SK-N-SH treated with all-trans-retinoic acid at 6 μM for 48 hours (cell line): ENCODE data around the gene TRIM43.
"Not testable (repeated sequence)": the region's sequence is repeated elsewhere in the genome, so short reads cannot be mapped to it uniquely, and the experiment has no call there.

Experiments used
- ATAC-seq: fragments of 200-7000 bp; cut with Tn5 transposase; 3 replicates; pipeline ENCODE4 v1.9.1; 2020; ENCODE audit warnings: mild to moderate bottlenecking, moderate library complexity
- ARNTL ChIP-seq: fragments of 450-650 bp; formaldehyde crosslinking; IDR thresholded peaks from 2 replicates; pipeline ENCODE4 v1.5.0; 2020; ENCODE audit warnings: low read depth, mild to moderate bottlenecking, moderate library complexity, borderline replicate concordance
- BACH2 ChIP-seq: fragments of 250-450 bp; sonication (Bioruptor Pico); IDR thresholded peaks from 2 replicates; pipeline ENCODE4 v1.9.0; 2021; ENCODE audit warnings: mild to moderate bottlenecking, borderline replicate concordance
- CSDC2 ChIP-seq: fragments of 250-450 bp; sonication (Bioruptor Pico); IDR thresholded peaks from 2 replicates; pipeline ENCODE4 v1.5.0; 2020; ENCODE audit warnings: mild to moderate bottlenecking, moderate library complexity
- ESRRG ChIP-seq: fragments of 250-450 bp; sonication (Bioruptor Pico); IDR thresholded peaks from 2 replicates; pipeline ENCODE4 v1.6.1; 2021; ENCODE audit warnings: mild to moderate bottlenecking
- GLIS3 ChIP-seq: fragments of 250-450 bp; sonication (Bioruptor Pico); IDR thresholded peaks from 2 replicates; pipeline ENCODE4 v1.5.0; 2020; ENCODE audit warnings: mild to moderate bottlenecking, moderate library complexity
- ISL1 ChIP-seq: fragments of 250-450 bp; sonication (Bioruptor Pico); IDR thresholded peaks from 2 replicates; pipeline ENCODE4 v2.1.2; 2022; ENCODE audit warnings: mild to moderate bottlenecking, moderate library complexity
- OSR1 ChIP-seq: fragments of 250-450 bp; sonication (Bioruptor Pico); IDR thresholded peaks from 2 replicates; pipeline ENCODE4 v1.8.0; 2022; ENCODE audit warnings: moderate library complexity, mild to moderate bottlenecking, inconsistent platforms
- PPARA ChIP-seq: fragments of 250-450 bp; sonication (Bioruptor Pico); IDR thresholded peaks from 2 replicates; pipeline ENCODE4 v1.5.0; 2020; ENCODE audit warnings: mild to moderate bottlenecking, borderline replicate concordance
- RARB ChIP-seq: fragments of 250-450 bp; sonication (Bioruptor Pico); IDR thresholded peaks from 2 replicates; pipeline ENCODE4 v1.8.0; 2021; ENCODE audit warnings: mild to moderate bottlenecking, moderate library complexity
- SNAI2 ChIP-seq: fragments of 250-450 bp; sonication (Bioruptor Pico); IDR thresholded peaks from 2 replicates; pipeline ENCODE4 v1.5.0; 2020; ENCODE audit warnings: mild to moderate bottlenecking, moderate library complexity
- TCF4 ChIP-seq: fragments of 250-450 bp; sonication (Bioruptor Pico); IDR thresholded peaks from 2 replicates; pipeline ENCODE4 v1.8.0; 2021; ENCODE audit warnings: mild to moderate bottlenecking, moderate library complexity, borderline replicate concordance
- TOX ChIP-seq: fragments of 250-450 bp; sonication (Bioruptor Pico); IDR thresholded peaks from 2 replicates; pipeline ENCODE4 v1.8.0; 2021; ENCODE audit warnings: mild to moderate bottlenecking, moderate library complexity, borderline replicate concordance
- ZC3H10 ChIP-seq: fragments of 250-450 bp; sonication (Bioruptor Pico); IDR thresholded peaks from 2 replicates; pipeline ENCODE4 v1.5.1; 2021; ENCODE audit warnings: mild to moderate bottlenecking, moderate library complexity
- ZFP3 ChIP-seq: fragments of 250-450 bp; sonication (Bioruptor Pico); IDR thresholded peaks from 2 replicates; pipeline ENCODE4 v1.5.0; 2020; ENCODE audit warnings: mild to moderate bottlenecking, moderate library complexity
- ZFP30 ChIP-seq: fragments of 450-650 bp; formaldehyde crosslinking; IDR thresholded peaks from 2 replicates; pipeline ENCODE4 v1.5.0; 2022; ENCODE audit warnings: mild to moderate bottlenecking, moderate library complexity
- ZNF565 ChIP-seq: fragments of 450-650 bp; formaldehyde crosslinking; conservative IDR thresholded peaks from 2 replicates; pipeline ENCODE4 v1.5.0; 2020; ENCODE audit warnings: low read depth, mild to moderate bottlenecking, moderate library complexity
- ZNF70 ChIP-seq: fragments of 450-650 bp; formaldehyde crosslinking; IDR thresholded peaks from 2 replicates; pipeline ENCODE4 v1.5.0; 2020; ENCODE audit warnings: mild to moderate bottlenecking, moderate library complexity
- ZNF8 ChIP-seq: fragments of 450-650 bp; formaldehyde crosslinking; IDR thresholded peaks from 2 replicates; pipeline ENCODE4 v1.5.0; 2020; ENCODE audit warnings: mild to moderate bottlenecking, moderate library complexity
- TF ChIP-seq, protein P1 (sequence below): fragments of 250-450 bp; sonication (Bioruptor Pico); IDR thresholded peaks from 2 replicates; pipeline ENCODE4 v1.5.1; 2021; ENCODE audit warnings: mild to moderate bottlenecking, moderate library complexity
- TF ChIP-seq, protein P2 (sequence below): fragments of 250-450 bp; sonication (Bioruptor Pico); IDR thresholded peaks from 2 replicates; pipeline ENCODE4 v1.5.1; 2020; ENCODE audit warnings: low read depth, mild to moderate bottlenecking, moderate library complexity
- TF ChIP-seq, protein P3 (sequence below): fragments of 250-450 bp; sonication (Bioruptor Pico); IDR thresholded peaks from 2 replicates; pipeline ENCODE4 v1.8.0; 2020; ENCODE audit warnings: mild to moderate bottlenecking, moderate library complexity, borderline replicate concordance
- TF ChIP-seq, protein P4 (sequence below): fragments of 250-450 bp; sonication (Bioruptor Pico); IDR thresholded peaks from 2 replicates; pipeline ENCODE4 v1.5.0; 2020; ENCODE audit warnings: mild to moderate bottlenecking, moderate library complexity
- TF ChIP-seq, protein P5 (sequence below): fragments of 250-450 bp; sonication (Bioruptor Pico); IDR thresholded peaks from 2 replicates; pipeline ENCODE4 v1.8.0; 2021; ENCODE audit warnings: low read depth, mild to moderate bottlenecking, moderate library complexity, borderline replicate concordance

TRIM43 gene

DNA sequence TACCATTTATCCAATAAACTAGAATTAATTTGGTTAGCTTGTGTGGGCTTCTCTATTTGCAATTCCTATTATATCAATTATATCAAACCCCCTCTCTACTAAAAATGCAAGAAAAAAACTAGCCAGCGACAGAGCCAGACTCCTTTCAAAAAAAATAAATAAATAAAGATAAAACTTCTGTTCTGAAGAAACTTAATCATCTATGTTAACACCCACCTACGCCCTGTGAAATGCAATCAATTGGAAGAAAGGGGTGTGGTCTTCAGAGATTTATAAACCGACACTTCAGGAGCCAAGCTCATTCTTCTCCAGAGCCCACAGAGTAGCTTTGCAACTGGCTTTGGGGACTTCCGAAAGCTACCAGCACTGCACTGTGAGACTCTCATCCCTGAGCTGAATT lies at the start of gene TRIM43:
Gene TRIM43, plus strand, starts transcription at position 301 of the 400 bp plus-strand sequence. CDS start 2,023 bp downstream, outside the sequence.
- not testable (repeated sequence) for ATAC-seq

DNA sequence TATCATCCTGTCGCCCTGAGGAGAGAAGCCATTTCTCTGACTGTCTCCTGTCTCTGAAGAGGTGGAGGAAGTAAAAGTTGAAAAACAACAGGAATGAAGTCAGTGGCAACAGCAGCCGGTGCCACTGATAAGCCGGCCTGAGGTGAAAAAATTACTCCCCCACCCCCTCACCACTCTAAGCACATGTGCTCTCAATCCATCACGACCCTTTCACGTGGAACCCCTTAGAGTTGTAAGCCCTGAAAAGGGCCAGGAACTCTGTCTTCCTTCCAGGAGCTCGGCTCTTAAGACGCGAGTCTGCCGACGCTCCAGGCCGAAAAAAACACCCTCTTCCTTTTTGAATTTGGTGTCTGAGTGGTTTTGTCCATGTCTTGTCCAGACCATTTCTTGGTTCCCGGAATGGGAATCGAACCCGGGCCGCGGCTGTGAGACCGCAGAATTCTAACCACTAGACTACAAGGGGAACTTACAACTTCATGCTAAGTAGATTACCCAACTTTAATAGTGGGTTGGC lies 40.7 kb upstream of the TRIM43 start:
- no peak for ATAC-seq

DNA sequence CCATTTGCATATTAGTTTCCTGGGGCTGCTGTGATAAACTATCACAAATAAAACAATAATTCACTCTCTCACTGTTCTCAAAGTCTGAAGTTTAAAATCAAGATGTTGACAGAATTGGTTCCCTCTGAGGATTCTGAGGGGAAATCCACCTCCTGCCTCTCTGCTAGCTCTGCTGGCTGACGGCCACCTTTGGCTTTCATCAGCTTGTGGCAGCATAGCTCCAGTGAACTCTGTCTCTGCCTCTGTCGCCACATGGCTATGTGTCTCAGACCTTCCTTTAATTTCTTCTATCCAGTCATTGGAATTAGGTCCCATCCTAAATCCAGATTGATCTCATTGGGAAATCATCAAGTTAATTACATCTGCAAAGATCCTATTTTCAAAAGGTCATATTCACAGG lies 38.9 kb upstream of the TRIM43 start:
- peak; percentile 39; the same call in 1 of the 3 replicates for ATAC-seq
- TF ChIP-seq, protein P1, sequence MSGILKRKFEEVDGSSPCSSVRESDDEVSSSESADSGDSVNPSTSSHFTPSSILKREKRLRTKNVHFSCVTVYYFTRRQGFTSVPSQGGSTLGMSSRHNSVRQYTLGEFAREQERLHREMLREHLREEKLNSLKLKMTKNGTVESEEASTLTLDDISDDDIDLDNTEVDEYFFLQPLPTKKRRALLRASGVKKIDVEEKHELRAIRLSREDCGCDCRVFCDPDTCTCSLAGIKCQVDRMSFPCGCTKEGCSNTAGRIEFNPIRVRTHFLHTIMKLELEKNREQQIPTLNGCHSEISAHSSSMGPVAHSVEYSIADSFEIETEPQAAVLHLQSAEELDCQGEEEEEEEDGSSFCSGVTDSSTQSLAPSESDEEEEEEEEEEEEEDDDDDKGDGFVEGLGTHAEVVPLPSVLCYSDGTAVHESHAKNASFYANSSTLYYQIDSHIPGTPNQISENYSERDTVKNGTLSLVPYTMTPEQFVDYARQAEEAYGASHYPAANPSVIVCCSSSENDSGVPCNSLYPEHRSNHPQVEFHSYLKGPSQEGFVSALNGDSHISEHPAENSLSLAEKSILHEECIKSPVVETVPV = no peak
- TF ChIP-seq ZNF8 (CRISPR knock-in tag) = no peak
- TF ChIP-seq RARB (CRISPR knock-in tag) = no peak
- TF ChIP-seq ISL1 = no peak
- no peak for TF ChIP-seq ZNF70 (CRISPR knock-in tag)
- TF ChIP-seq ZNF565 (CRISPR knock-in tag) = no peak
- no peak for TF ChIP-seq ZC3H10 (CRISPR knock-in tag)
- TF ChIP-seq CSDC2 (CRISPR knock-in tag) = no peak
- no peak for TF ChIP-seq GLIS3 (CRISPR knock-in tag)
- no peak for TF ChIP-seq ESRRG
- TF ChIP-seq ARNTL (CRISPR knock-in tag) = no peak
- TF ChIP-seq, protein P2, sequence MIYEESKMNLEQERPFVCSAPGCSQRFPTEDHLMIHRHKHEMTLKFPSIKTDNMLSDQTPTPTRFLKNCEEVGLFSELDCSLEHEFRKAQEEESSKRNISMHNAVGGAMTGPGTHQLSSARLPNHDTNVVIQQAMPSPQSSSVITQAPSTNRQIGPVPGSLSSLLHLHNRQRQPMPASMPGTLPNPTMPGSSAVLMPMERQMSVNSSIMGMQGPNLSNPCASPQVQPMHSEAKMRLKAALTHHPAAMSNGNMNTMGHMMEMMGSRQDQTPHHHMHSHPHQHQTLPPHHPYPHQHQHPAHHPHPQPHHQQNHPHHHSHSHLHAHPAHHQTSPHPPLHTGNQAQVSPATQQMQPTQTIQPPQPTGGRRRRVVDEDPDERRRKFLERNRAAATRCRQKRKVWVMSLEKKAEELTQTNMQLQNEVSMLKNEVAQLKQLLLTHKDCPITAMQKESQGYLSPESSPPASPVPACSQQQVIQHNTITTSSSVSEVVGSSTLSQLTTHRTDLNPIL (CRISPR knock-in tag) = no peak
- no peak for TF ChIP-seq BACH2 (CRISPR knock-in tag)
- no peak for TF ChIP-seq TCF4 (CRISPR knock-in tag)
- TF ChIP-seq PPARA (CRISPR knock-in tag) = no peak
- no peak for TF ChIP-seq OSR1 (CRISPR knock-in tag)
- TF ChIP-seq TOX (CRISPR knock-in tag) = no peak

More for the DNA sequence above, 40.7 kb upstream of the TRIM43 start:
- TF ChIP-seq ZC3H10 (CRISPR knock-in tag) (no peak), RARB (CRISPR knock-in tag) (no peak), TCF4 (CRISPR knock-in tag) (no peak), SNAI2 (CRISPR knock-in tag) (no peak), BACH2 (CRISPR knock-in tag) (no peak), PPARA (CRISPR knock-in tag) (no peak), ZFP3 (CRISPR knock-in tag) (no peak), OSR1 (CRISPR knock-in tag) (no peak), CSDC2 (CRISPR knock-in tag) (no peak), ARNTL (CRISPR knock-in tag) (no peak), ZFP30 (CRISPR knock-in tag) (no peak), ZNF565 (CRISPR knock-in tag) (no peak), ESRRG (no peak)
- TF ChIP-seq, protein P3, sequence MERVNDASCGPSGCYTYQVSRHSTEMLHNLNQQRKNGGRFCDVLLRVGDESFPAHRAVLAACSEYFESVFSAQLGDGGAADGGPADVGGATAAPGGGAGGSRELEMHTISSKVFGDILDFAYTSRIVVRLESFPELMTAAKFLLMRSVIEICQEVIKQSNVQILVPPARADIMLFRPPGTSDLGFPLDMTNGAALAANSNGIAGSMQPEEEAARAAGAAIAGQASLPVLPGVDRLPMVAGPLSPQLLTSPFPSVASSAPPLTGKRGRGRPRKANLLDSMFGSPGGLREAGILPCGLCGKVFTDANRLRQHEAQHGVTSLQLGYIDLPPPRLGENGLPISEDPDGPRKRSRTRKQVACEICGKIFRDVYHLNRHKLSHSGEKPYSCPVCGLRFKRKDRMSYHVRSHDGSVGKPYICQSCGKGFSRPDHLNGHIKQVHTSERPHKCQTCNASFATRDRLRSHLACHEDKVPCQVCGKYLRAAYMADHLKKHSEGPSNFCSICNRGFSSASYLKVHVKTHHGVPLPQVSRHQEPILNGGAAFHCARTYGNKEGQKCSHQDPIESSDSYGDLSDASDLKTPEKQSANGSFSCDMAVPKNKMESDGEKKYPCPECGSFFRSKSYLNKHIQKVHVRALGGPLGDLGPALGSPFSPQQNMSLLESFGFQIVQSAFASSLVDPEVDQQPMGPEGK (CRISPR knock-in tag) = no peak
- TF ChIP-seq, protein P4, sequence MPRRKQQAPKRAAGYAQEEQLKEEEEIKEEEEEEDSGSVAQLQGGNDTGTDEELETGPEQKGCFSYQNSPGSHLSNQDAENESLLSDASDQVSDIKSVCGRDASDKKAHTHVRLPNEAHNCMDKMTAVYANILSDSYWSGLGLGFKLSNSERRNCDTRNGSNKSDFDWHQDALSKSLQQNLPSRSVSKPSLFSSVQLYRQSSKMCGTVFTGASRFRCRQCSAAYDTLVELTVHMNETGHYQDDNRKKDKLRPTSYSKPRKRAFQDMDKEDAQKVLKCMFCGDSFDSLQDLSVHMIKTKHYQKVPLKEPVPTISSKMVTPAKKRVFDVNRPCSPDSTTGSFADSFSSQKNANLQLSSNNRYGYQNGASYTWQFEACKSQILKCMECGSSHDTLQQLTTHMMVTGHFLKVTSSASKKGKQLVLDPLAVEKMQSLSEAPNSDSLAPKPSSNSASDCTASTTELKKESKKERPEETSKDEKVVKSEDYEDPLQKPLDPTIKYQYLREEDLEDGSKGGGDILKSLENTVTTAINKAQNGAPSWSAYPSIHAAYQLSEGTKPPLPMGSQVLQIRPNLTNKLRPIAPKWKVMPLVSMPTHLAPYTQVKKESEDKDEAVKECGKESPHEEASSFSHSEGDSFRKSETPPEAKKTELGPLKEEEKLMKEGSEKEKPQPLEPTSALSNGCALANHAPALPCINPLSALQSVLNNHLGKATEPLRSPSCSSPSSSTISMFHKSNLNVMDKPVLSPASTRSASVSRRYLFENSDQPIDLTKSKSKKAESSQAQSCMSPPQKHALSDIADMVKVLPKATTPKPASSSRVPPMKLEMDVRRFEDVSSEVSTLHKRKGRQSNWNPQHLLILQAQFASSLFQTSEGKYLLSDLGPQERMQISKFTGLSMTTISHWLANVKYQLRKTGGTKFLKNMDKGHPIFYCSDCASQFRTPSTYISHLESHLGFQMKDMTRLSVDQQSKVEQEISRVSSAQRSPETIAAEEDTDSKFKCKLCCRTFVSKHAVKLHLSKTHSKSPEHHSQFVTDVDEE = no peak
- TF ChIP-seq, protein P1 = no peak
- TF ChIP-seq, protein P5, sequence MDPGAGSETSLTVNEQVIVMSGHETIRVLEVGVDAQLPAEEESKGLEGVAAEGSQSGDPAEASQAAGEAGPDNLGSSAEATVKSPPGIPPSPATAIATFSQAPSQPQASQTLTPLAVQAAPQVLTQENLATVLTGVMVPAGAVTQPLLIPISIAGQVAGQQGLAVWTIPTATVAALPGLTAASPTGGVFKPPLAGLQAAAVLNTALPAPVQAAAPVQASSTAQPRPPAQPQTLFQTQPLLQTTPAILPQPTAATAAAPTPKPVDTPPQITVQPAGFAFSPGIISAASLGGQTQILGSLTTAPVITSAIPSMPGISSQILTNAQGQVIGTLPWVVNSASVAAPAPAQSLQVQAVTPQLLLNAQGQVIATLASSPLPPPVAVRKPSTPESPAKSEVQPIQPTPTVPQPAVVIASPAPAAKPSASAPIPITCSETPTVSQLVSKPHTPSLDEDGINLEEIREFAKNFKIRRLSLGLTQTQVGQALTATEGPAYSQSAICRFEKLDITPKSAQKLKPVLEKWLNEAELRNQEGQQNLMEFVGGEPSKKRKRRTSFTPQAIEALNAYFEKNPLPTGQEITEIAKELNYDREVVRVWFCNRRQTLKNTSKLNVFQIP = no peak
